ENCODE results near the gene SUMO2. TPM values are rescaled to one million over a fixed set of nuclear protein-coding genes. Genes with fewer than 3 reads are reported as not detected.
A peak's percentile ranks its signal among the peaks of the same experiment; 100 is the strongest.

The SUMO2 gene
- total and polyA plus RNA-seq, 9 of the 15 experiments (the other 6 are each of a cell fraction or from before 2014, with no cell fraction given): 157 to 733 (median 419) TPM

GRCh38 chr17:75191584-75191983 is 8.8 kb upstream of the SUMO2 start (continued):
- TF ChIP-seq, protein P1, sequence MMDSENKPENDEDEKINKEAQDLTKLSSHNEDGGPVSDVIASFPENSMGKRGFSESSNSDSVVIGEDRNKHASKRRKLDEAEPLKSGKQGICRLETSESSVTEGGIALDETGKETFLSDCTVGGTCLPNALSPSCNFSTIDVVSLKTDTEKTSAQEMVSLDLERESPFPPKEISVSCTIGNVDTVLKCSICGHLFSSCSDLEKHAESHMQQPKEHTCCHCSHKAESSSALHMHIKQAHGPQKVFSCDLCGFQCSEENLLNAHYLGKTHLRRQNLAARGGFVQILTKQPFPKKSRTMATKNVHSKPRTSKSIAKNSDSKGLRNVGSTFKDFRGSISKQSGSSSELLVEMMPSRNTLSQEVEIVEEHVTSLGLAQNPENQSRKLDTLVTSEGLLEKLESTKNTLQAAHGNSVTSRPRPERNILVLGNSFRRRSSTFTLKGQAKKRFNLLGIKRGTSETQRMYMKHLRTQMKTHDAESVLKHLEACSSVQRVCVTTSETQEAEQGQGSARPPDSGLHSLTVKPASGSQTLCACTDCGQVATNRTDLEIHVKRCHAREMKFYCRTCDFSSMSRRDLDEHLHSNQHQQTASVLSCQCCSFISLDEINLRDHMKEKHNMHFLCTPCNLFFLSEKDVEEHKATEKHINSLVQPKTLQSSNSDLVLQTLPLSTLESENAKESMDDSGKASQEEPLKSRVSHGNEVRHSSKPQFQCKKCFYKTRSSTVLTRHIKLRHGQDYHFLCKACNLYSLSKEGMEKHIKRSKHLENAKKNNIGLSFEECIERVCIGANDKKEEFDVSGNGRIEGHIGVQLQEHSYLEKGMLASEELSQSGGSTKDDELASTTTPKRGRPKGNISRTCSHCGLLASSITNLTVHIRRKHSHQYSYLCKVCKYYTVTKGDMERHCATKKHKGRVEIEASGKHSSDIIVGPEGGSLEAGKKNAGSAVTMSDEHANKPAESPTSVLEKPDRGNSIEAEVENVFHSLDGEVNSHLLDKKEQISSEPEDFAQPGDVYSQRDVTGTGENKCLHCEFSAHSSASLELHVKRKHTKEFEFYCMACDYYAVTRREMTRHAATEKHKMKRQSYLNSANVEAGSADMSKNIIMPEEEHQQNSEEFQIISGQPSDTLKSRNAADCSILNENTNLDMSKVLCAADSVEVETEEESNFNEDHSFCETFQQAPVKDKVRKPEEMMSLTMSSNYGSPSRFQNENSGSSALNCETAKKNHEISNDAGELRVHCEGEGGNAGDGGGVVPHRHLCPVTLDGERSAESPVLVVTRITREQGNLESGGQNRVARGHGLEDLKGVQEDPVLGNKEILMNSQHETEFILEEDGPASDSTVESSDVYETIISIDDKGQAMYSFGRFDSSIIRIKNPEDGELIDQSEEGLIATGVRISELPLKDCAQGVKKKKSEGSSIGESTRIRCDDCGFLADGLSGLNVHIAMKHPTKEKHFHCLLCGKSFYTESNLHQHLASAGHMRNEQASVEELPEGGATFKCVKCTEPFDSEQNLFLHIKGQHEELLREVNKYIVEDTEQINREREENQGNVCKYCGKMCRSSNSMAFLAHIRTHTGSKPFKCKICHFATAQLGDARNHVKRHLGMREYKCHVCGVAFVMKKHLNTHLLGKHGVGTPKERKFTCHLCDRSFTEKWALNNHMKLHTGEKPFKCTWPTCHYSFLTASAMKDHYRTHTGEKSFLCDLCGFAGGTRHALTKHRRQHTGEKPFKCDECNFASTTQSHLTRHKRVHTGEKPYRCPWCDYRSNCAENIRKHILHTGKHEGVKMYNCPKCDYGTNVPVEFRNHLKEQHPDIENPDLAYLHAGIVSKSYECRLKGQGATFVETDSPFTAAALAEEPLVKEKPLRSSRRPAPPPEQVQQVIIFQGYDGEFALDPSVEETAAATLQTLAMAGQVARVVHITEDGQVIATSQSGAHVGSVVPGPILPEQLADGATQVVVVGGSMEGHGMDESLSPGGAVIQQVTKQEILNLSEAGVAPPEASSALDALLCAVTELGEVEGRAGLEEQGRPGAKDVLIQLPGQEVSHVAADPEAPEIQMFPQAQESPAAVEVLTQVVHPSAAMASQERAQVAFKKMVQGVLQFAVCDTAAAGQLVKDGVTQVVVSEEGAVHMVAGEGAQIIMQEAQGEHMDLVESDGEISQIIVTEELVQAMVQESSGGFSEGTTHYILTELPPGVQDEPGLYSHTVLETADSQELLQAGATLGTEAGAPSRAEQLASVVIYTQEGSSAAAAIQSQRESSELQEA (IDR thresholded peaks at IDR 0.05; ENCODE audit: low read depth): peak; percentile 91
- TF ChIP-seq HDAC2 (IDR thresholded peaks at IDR 0.05): peak; percentile 61; the same call in 1 of the 2 replicates
- TF ChIP-seq DPF2 (IDR thresholded peaks at IDR 0.05): peak; percentile 53
- peak; percentile 73 for TF ChIP-seq JUN (IDR thresholded peaks at IDR 0.05; ENCODE audit: borderline replicate concordance, low read depth, low read length)
- TF ChIP-seq JUN (CRISPR knock-in tag; IDR thresholded peaks at IDR 0.05; ENCODE audit: borderline replicate concordance): no peak
- no peak for TF ChIP-seq CCNT2 (IDR thresholded peaks at IDR 0.05; ENCODE audit: borderline replicate concordance, extremely low read depth, insufficient read length, low read depth, low read length)

Measured in K562 (cell line).